GM12891 (cell line): Measurements from ENCODE around the gene CYP2W1.

Experiments
- POLR2A ChIP-seq: IDR thresholded peaks from 2 replicates; pipeline ENCODE4 v1.6.1; 2011; ENCODE audit warnings: low read depth, low read length, control low read depth
- POLR2AphosphoS5 ChIP-seq: IDR thresholded peaks from 2 replicates; pipeline ENCODE4 v1.6.1; 2011; ENCODE audit warnings: low read depth, low read length, control low read depth
- POU2F2 ChIP-seq: IDR thresholded peaks from 2 replicates; pipeline ENCODE4 v1.6.1; 2011; ENCODE audit warnings: low read depth, mild to moderate bottlenecking, control low read depth, low read length, moderate library complexity
- TAF1 ChIP-seq: IDR thresholded peaks from 2 replicates; pipeline ENCODE4 v1.6.1; 2011; ENCODE audit warnings: low read depth, low read length, control low read depth

DNA sequence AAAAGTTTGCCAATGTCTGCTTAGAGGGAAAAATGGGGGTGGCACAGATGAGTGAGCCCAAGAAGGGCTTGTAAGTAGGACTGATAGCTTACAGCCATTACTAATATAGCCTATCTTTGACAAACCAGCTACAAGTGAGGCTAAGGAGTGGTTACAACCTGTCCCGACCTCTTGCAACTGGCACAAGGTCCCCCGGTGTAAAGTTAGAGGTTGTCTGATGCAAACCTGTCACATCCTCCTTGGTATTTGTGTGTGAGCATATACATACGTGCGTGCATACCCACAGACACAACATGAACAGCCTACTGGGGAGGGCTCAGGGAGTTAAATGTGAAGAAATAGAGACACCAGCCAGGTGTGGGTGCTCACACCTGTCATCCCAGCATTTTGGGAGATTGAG lies 43.1 kb upstream of the CYP2W1 start:
- no peak for TF ChIP-seq POLR2A
- TF ChIP-seq POLR2AphosphoS5, result no peak
- TF ChIP-seq TAF1, result no peak
- TF ChIP-seq POU2F2, result no peak
